Heart right ventricle (tissue), 16 donors: Measurements from ENCODE around the gene MEGF9. TPM values are rescaled to one million over a fixed set of nuclear protein-coding genes. Genes with fewer than 3 reads are reported as not detected.

ENCODE experiments used
- ATAC-seq, 8 donors: fragments of 200-7000 bp; cut with Tn5 transposase; one replicate each; pipeline ENCODE4 v1.9.1; 2020; ENCODE audit warnings: mild to moderate bottlenecking in 8 of 8, moderate library complexity in 8 of 8, moderate number of reproducible peaks in 1 of 8
- DNase-seq, 2 donors: peaks; one replicate each; pipeline ENCODE4 v3.0.0-alpha.2; 2020
- H3K27ac ChIP-seq, 10 donors: fragments of 200-600 bp; sonication (generic) in 2 of 10; one replicate each; pipeline versions ENCODE4 v1.5.0 to v1.8.0; 2020 to 2022; ENCODE audit warnings: mild to moderate bottlenecking in 3 of 10
- H3K27me3 ChIP-seq, 7 donors: fragments of 200-600 bp; one replicate each; pipeline ENCODE4 v1.8.0; 2021 to 2022; ENCODE audit warnings: mild to moderate bottlenecking in 2 of 7
- H3K36me3 ChIP-seq, 9 donors: fragments of 200-600 bp; sonication (generic) in 1 of 9; one replicate each; pipeline versions ENCODE4 v1.5.0 to v1.8.0; 2020 to 2022; ENCODE audit warnings: mild to moderate bottlenecking in 2 of 9
- H3K4me1 ChIP-seq, 9 donors: fragments of 200-600 bp; sonication (generic) in 1 of 9; one replicate each; pipeline versions ENCODE4 v1.5.0 to v1.8.0; 2020 to 2022; ENCODE audit warnings: mild to moderate bottlenecking in 4 of 9
- H3K4me3 ChIP-seq, 10 donors: fragments of 200-600 bp; sonication (generic) in 2 of 10; one replicate each; pipeline versions ENCODE4 v1.5.0 to v1.8.0; 2020 to 2022; ENCODE audit warnings: mild to moderate bottlenecking in 7 of 10, moderate library complexity in 2 of 10
- H3K9me3 ChIP-seq, 11 donors: fragments of 200-600 bp in 10 of 11; sonication (generic) in 2 of 11; one replicate each; pipeline versions ENCODE4 v1.5.0 to v1.8.0; 2013 to 2022; ENCODE audit warnings: mild to moderate bottlenecking in 2 of 11, control low read depth in 1 of 11, moderate library complexity in 1 of 11
- WGBS, 2 donors: extraction: QIAGEN DNeasy Blood & Tissue Kit; methylation state at CpG; one replicate each; pipeline ENCODE4 v1.1.7; 2013; ENCODE audit warnings: inconsistent platforms in 1 of 2; 5-methylcytosine and 5-hydroxymethylcytosine counted together
- intact Hi-C, 10 donors: fragments of 100-400 bp; cut with DNase I; formaldehyde crosslinking; loops; one replicate each; pipeline versions ENCODE4 v1.11.1 to v1.14.2; 2022
- polyA plus RNA-seq, 2 donors: library from polyadenylated mRNA; stranded (reverse); fragments of 200-250 nt; gene quantifications; one replicate each; pipeline ENCODE4 v1.2.3, GENCODE V29; 2013
- total RNA-seq, 10 donors: library from RNA; stranded (reverse); fragmentation: NEBNext Ultra II Directional in 3 of 10; extraction: Animal tissue kit (Norgen Biotek cat#: 25700) in 3 of 10; gene quantifications; one replicate each; pipeline versions ENCODE4 v1.2.1 to v1.2.4, GENCODE V29; 2021 to 2023
- TF ChIP-seq, protein P1 (sequence below), 9 donors: fragments of 200-600 bp; sonication (generic) in 2 of 9; IDR thresholded peaks; one replicate each; pipeline versions ENCODE4 v1.5.0 to v1.8.0; 2021 to 2022; ENCODE audit warnings: antibody characterized with exemption in 9 of 9, mild to moderate bottlenecking in 5 of 9, moderate library complexity in 1 of 9
- donor health status: Arrhythmogenic right ventricular cardiomyopathy.
- donor health status: ischemic (EF 13 %, LVEDD 7.1; RV severe dilation, severe dysfunction).
- donor health status: healthy with polysubstance abuse.
- donor health status: DM: no; HTN: yes; CAD: no.
- donor health status: DM: no; HTN: no; CAD: no.
- donor health status: ischemic (EF 25% LVEDD 6.9; RV normal size, moderate dysfunction).
- donor health status: ischemic (EF 25% LVEDD 5.7; RV mildly dilated, moderate dysfunction).
- donor health status: healthy.
- donor health status: DM: yes; HTN: yes; CAD: no.
- donor health status: Ischemic cardiomyopathy.
- donor health status: ischemic (EF 35%, LVEDD 5.7; RV mildly dilated, moderate dysfunction).
- donor health status: nonischemic (EF 11% LVEDD 7.7; RV severe dilation, severe dysfunction).
- donor health status: DM: yes; HTN: yes; CAD: no.
- donor health status: PGD.
- donor health status: ischemic (EF 29% LVEDD 5.4; RV normal size, mild dysfunction).
- donor health status: nonischemic (EF 23%, LVEDD 6.1; RV moderate dilation, normal function).

The MEGF9 gene
- total and polyA plus RNA-seq, 12 donors = 3.0 to 39.1 (median 8.5) TPM

DNA sequence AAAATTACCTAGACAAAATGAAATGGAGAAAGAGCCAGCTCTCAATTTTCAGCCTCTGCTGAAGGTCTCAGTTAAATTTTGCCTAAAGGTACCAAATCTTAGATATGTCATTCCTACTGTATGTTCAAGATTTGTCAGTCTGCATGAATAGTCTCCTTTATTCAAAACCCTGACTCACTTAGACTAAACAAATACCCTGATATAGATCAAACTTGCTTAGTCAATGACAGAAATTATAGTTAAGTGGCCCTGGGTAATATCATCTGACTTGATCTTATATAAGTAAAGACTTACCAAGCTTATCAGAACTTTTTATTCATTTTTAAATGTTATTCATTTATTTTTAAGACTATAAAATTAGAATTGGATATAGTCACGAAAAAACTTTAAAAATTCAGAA, 12.2 kb downstream of the MEGF9 start:
- no peak for ATAC-seq

DNA sequence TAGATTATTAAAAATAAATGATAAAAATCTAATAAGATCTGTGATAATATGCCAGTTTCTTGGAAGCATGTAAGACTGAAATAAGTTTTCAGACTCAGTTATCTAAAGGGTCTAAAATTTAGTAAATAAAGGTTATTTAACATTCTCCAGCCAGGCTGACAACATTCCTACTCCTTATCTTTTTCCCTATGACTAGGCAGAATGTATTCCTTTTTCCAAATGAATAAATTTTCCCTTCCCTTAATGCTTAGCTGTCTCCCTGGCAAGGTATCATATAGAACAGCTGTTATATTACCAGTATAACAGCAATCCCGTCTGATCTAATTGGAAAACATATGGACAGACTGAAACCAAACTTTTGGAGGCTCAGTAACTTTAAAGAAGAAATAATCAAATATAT, 13.0 kb downstream of the MEGF9 start:
- ATAC-seq (no peak), DNase-seq (no peak)
- Histone ChIP-seq H3K9me3 (no peaks in the 10 kb centered on the region), H3K27ac (no peak overlapping the region), H3K27me3 (no peaks in the 10 kb centered on the region), H3K4me3 (no peak overlapping the region), H3K36me3 (no peaks in the 10 kb centered on the region), H3K4me1 (peaks cover 0 to 42% (median 0%) of the 10 kb centered on the region in 9 donors)
- TF ChIP-seq, protein P1, sequence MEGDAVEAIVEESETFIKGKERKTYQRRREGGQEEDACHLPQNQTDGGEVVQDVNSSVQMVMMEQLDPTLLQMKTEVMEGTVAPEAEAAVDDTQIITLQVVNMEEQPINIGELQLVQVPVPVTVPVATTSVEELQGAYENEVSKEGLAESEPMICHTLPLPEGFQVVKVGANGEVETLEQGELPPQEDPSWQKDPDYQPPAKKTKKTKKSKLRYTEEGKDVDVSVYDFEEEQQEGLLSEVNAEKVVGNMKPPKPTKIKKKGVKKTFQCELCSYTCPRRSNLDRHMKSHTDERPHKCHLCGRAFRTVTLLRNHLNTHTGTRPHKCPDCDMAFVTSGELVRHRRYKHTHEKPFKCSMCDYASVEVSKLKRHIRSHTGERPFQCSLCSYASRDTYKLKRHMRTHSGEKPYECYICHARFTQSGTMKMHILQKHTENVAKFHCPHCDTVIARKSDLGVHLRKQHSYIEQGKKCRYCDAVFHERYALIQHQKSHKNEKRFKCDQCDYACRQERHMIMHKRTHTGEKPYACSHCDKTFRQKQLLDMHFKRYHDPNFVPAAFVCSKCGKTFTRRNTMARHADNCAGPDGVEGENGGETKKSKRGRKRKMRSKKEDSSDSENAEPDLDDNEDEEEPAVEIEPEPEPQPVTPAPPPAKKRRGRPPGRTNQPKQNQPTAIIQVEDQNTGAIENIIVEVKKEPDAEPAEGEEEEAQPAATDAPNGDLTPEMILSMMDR (IDR thresholded peaks at IDR 0.05) = no peak
- intact Hi-C loops = no loop called here
- 84 to 93% methylated on average over 1 of the region's 1 CpG for WGBS, 2 donors

More for the DNA sequence above, 12.2 kb downstream of the MEGF9 start:
- Histone ChIP-seq H3K4me3 (no peak overlapping the region), H3K9me3 (no peaks in the 10 kb centered on the region), H3K27ac (no peak overlapping the region), H3K4me1 (peaks cover 0 to 48% (median 2%) of the 10 kb centered on the region in 9 donors), H3K27me3 (no peaks in the 10 kb centered on the region), H3K36me3 (no peaks in the 10 kb centered on the region)
- intact Hi-C loops = no loop called here
- 97 to 98% methylated on average over 1 of the region's 1 CpG for WGBS, 2 donors
- TF ChIP-seq, protein P1 (IDR thresholded peaks at IDR 0.05) = no peak
- no peak for DNase-seq

- Histone ChIP-seq H3K27ac (no peak overlapping the region), H3K36me3 (no peaks in the 10 kb centered on the region), H3K4me1 (peaks cover 0 to 42% (median 0%) of the 10 kb centered on the region in 9 donors), H3K9me3 (no peaks in the 10 kb centered on the region), H3K4me3 (no peak overlapping the region), H3K27me3 (no peaks in the 10 kb centered on the region)
- DNase-seq = no peak
- TF ChIP-seq, protein P1 (IDR thresholded peaks at IDR 0.05) = no peak
- intact Hi-C loops = no loop called here
- WGBS, 2 donors = 51 to 52% methylated on average over 2 of the region's 2 CpGs
- ATAC-seq = no peak
Observed at GRCh38 chr9:120698766-120699165, 15.5 kb downstream of the MEGF9 start.

- DNase-seq (no peak), ATAC-seq (no peak)
- WGBS, 2 donors = 89 to 95% methylated on average over 2 of the region's 2 CpGs
- TF ChIP-seq, protein P1 (IDR thresholded peaks at IDR 0.05) = no peak
- Histone ChIP-seq H3K36me3 (no peaks in the 10 kb centered on the region), H3K27me3 (no peaks in the 10 kb centered on the region), H3K4me1 (peaks cover 0 to 55% (median 0%) of the 10 kb centered on the region in 9 donors), H3K4me3 (no peak overlapping the region), H3K9me3 (no peaks in the 10 kb centered on the region), H3K27ac (no peak overlapping the region)
- intact Hi-C loops = no loop called here
Observed at GRCh38 chr9:120697448-120697847, 16.8 kb downstream of the MEGF9 start.
